Measurements from ENCODE around the gene ARHGEF26.

Gene ARHGEF26

DNA sequence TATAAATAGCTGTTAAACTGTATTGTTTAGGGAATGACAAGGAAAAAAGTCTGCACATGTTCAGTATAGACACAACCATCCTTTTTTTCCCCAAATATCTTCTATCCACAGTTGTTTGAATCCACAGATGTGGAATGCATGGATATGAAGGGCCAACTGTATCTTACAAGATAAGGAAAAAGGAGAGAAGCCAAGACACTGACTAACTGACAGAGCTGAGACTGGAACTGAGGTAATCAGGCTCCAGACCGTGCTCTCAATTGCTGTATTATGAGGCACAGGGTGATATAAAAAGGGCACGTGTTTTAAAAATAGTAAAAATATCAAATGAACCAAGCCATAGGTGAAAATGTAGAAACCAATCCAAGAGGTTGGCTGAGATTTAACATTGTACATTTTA, 154.1 kb downstream of the ARHGEF26 start:
- DNase-seq, result no peak

- DNase-seq, result no peak
Observed at GRCh38 chr3:154275965-154276364, 154.8 kb downstream of the ARHGEF26 start.

DNA sequence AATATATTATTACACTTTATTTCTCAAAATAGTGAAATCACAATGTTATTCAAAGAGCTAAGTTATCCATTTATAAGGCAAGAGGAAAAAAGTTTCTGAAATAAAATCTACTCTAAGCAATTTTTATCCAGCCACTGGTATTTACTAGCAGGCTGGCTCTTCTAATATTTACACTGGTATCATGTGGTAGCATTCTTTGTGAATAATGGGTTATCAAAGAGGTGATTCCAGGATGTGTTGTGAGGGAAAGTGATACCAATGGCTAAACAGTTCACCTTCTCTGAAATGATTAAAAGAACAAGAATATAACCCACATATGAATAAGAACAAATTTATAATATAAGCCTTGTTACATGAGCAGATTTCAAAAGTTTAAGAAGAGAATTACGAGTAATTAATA, 159.0 kb downstream of the ARHGEF26 start:
- no peak for DNase-seq

- no peak for DNase-seq
Observed at GRCh38 chr3:154285221-154285620, 164.0 kb downstream of the ARHGEF26 start.

DNA sequence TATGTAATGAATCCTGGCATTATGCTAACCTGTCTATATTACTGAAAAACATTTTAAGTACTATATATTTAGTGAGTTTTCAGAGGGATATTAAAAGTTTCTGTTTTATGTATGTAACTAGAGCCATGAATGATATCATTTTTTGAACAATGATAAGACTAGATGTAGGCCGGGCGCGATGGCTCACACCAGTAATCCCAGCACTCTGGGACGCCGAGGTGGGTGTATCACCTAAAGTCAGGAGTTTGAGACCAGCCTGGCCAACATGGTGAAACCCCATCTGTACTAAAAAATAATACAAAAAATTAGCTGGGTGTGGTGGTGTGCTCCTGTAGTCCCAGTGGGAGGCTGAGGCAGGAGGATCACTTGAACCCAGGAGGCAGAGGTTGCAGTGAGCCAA, 169.0 kb downstream of the ARHGEF26 start:
- no peak for DNase-seq

- DNase-seq, result no peak
Observed at GRCh38 chr3:154294016-154294415, 172.8 kb downstream of the ARHGEF26 start.

DNA sequence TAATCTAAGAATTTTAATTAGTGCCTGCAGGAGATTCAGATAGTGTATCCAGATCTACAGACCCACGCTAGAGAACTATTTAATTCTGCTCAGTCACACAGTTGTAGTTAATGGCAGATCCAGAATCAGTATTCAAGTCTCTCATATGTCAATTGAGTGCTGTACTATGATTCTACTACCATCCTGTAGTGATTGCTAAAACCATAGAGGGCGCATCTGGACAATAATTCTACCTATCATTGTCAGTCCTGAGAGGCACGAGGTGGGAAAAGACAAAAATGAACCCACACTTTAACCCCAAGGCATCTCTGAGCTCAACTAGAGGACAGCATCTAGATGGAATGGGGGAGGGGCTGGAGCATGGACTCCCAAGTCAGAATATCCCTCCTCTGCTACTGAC, 180.4 kb downstream of the ARHGEF26 start:
- no peak for DNase-seq

DNA sequence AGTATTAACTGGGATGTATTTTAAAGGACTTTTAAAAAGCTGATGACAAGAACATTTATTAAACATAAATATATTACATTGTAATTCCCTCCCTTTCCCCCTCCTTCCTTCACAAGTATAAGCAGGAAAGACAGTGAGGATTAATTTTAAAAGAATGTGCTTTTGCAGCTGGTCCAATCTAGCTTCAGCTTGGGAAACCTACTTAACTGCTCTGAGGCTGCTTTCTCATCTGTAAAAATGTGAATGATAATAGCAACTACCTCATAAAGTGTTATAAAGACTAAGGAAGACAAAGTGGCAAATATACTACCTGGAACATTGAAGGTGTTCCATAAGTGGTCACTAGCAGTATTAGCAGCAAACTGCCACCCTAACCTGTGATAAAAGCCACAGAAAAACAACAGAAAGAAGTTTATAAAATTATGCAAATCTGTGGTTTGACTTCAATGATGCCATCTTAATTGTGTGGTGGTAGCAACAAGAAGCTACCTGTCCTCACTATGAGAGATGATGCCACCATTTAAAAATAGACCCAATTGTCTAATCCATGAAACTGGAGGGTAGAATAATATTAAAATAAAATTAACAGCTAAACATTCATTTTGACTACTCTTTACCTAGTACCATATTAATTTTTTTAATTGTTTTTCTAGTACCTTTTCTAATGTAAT, 183.1 kb downstream of the ARHGEF26 start:
- DNase-seq, result no peak

GRCh38 chr3:154304936-154305335, 183.7 kb downstream of the ARHGEF26 start:
- no peak for DNase-seq

- DNase-seq, result no peak
Observed at GRCh38 chr3:154307363-154307762, 186.2 kb downstream of the ARHGEF26 start.

Measured in activated CD4-positive, CD25-positive, alpha-beta regulatory T cell treated with anti-CD3 and anti-CD28 coated beads, Interleukin-2, amount 50 U/mL, for 72 hours (primary cell).